HUES48 (cell line): ENCODE measurements around the gene TMEM220.
"Not testable (repeated sequence)": the region's sequence is repeated elsewhere in the genome, so short reads cannot be mapped to it uniquely, and the experiment has no call there.

Experiments
- H3K27ac ChIP-seq: one replicate; pipeline ENCODE4 v1.7.0; 2013; ENCODE audit warnings: low read depth, low read length, inconsistent platforms
- H3K27me3 ChIP-seq: 2 replicates; pipeline ENCODE4 v1.6.1; 2013; ENCODE audit warnings: mild to moderate bottlenecking, low read length; ENCODE audit not compliant: control insufficient read depth, insufficient read depth
- H3K36me3 ChIP-seq: 2 replicates; pipeline ENCODE4 v1.6.1; 2013; ENCODE audit warnings: low read length; ENCODE audit not compliant: control insufficient read depth, insufficient read depth
- H3K4me1 ChIP-seq: 2 replicates; pipeline ENCODE4 v1.6.1; 2013; ENCODE audit warnings: mild to moderate bottlenecking, low read length; ENCODE audit not compliant: control insufficient read depth, insufficient read depth
- H3K4me3 ChIP-seq: 2 replicates; pipeline ENCODE4 v1.5.1; 2013; ENCODE audit warnings: mild to moderate bottlenecking, low read depth, low read length
- H3K9ac ChIP-seq: 2 replicates; pipeline ENCODE4 v1.6.1; 2013; ENCODE audit warnings: mild to moderate bottlenecking, low read depth, low read length, moderate library complexity
- H3K9me3 ChIP-seq: 2 replicates; pipeline ENCODE4 v1.6.1; 2013; ENCODE audit warnings: low read length; ENCODE audit not compliant: control insufficient read depth, insufficient read depth

Gene TMEM220

DNA sequence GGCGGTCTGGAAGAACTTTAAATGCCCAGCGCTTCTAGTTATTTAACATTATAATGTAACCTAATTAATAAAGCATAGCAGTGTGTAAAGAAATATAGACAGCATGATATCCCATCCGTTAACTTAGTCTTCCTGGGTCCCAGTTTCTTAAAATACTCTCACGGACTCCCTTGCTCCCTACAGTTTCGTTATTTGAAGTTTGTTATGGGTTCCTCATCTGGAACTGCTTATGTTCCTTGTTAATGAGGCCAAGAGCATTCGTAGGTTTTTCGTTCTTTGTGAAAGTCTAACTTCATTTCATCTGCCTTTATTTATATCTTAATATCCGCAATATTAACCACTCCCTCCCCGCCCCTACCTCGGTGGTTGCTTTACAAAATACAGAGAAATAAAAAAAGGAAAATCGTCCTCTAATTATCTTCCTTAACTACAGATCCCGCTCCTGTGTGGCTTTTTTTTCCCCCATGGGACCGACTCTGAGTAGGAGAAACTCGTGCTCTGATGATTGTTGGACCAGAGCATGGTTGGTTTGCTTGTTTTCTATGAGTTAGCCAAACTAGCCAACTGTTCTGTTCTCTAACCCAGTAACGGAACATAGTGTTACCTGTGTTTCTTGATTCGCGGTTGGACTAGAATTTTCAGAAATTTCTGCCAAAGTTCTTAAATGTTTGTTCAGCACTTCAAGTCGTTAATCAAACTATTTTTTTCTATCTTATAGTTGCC, 31.6 kb downstream of the TMEM220 start:
- Histone ChIP-seq H3K27ac (peak overlapping the region; percentile 95), H3K9ac (peak overlapping the region; percentile 88), H3K9me3 (no peaks in the 10 kb centered on the region), H3K27me3 (no peaks in the 10 kb centered on the region), H3K4me1 (no peaks in the 10 kb centered on the region), H3K4me3 (peak overlapping the region; percentile 93), H3K36me3 (peaks cover 25% of the 10 kb centered on the region)

DNA sequence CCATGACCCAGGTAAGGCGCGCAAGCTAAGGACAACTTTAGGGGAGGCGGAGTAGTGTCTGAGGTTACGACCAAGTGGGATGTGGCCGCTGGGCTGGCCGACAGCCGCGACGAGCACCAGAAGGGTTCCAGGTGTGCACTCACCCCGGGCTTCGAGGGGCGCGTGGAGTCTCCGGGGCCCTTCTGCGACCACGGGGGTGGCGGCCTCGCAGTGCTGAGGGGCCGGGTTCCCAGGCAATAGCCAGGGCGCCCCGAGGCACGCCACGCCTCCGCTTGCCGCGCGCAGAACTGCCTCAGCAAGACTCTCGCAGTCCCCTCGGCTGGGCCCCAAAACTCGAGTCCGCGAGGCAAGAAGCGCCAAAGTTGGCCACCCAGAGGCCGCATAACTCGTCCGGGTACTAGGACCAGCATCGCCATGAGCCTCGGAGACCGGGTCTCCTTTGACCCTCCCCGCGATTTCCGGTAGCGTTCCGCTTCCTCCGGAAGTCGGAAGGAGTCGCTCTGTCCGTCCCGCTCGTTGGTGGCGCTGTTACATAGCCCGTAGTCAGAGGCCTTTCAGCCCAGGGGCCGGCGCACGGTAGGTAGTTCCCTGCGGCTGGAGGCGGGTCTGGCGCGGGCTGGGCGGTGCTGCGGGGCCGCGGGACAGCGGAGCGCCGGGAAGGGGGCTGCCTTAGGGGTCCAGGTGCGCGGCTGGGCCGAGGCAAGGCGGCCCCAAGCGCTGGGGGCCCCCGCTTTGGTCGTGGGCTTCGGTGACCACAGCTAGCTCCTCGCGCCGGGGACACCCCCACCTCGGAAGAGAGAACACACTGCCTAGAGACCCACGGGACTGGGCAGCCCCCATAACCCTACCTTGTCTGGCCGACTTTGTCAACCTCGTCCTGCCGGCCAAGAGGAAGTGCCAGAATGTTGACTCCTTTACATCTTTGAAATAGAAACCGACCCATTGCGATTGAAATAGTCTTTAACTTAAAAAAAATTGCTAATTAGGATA, 32.4 kb downstream of the TMEM220 start, which contains the start of the genes ADPRM and SCO1:
TSS of gene ADPRM (plus strand) at position 503 of the 990 bp plus-strand sequence. CDS start 7,333 bp downstream, outside the sequence.
TSS of gene SCO1 (minus strand) at position 442 of the 990 bp plus-strand sequence. CDS start at position 416, 26 bp downstream.
- H3K9ac ChIP-seq, result peak within 1 kb of the TSS; percentile 88
- H3K27me3 ChIP-seq, result no peaks in the 10 kb centered on the region
- H3K27ac ChIP-seq, result peak within 1 kb of the TSS; percentile 95
- H3K4me1 ChIP-seq, result no peaks in the 10 kb centered on the region
- peak within 1 kb of the TSS; percentile 93 for H3K4me3 ChIP-seq
- H3K36me3 ChIP-seq, result peaks cover 34% of the 10 kb centered on the region
- no peaks in the 10 kb centered on the region for H3K9me3 ChIP-seq

DNA sequence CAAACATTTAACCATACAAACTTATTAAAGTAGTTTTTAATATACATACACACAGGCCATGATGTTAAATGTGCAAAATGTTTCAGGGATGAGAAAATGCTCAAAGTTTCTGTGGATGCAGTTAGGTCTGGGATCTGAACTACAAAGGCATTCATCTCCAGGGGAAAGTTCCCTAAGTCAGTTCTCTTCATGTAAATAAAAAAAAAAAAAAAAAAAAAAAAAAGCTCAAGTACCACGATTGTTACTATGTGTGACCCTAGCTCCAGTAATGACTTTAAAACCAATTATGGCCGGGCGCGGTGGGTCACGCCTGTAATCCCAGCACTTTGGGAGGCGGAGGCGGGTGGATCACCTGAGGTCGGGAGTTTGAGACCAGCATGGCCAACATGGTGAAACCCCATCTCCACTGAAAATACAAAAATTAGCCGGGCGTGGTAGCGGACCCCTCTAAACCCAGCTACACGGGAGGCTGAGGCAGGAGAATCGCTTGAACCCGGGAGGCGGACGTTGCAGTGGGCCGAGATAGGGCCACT, 33.9 kb downstream of the TMEM220 start:
- H3K27ac ChIP-seq, H3K4me1 ChIP-seq, H3K9ac ChIP-seq, H3K9me3 ChIP-seq, H3K27me3 ChIP-seq: not testable (repeated sequence)
- peaks cover 48% of the 10 kb centered on the region for H3K36me3 ChIP-seq
- H3K4me3 ChIP-seq, result peak overlapping the region; percentile 93

DNA sequence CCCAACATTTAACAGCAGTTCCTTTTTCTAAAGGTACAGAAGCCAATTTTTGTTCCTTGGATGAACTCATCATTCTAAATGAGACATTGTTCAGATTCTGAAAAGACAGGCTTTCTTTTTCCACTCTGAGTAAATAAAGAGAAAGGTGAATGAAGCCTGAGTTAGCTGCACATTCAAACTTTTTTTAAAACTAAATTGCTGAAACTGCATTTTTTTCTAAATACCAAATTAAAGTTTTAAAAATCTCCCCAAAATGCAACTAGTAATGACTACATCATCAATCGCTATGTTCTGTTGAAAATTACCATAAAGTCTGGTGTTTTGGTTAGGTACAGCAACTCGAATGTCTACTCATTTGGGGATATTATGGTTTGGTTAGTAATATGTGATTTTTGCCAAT, 42.3 kb downstream of the TMEM220 start:
- Histone ChIP-seq H3K4me3 (no peak overlapping the region), H3K9me3 (no peaks in the 10 kb centered on the region), H3K36me3 (peaks cover 97% of the 10 kb centered on the region), H3K9ac (no peak overlapping the region), H3K27ac (no peak overlapping the region), H3K4me1 (no peaks in the 10 kb centered on the region), H3K27me3 (no peaks in the 10 kb centered on the region)

DNA sequence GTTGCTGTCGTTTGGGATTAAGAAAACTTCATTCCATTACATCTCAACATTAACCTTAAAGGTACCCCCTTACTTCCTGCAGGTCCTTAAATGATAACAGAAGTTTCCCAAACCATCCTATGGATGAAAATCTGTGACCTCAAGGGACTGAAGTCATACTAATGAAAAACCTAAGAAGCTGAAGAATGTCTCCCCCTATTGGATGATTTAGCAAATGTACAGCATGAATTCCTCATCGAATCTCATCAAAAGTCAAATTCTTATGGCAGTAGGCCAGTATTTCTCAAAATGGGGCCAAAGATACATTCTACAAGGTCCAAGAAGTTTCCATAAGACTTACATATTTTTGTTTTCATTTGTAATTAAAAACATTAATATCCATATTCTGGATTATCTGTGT, 46.0 kb downstream of the TMEM220 start:
- Histone ChIP-seq H3K4me1 (no peaks in the 10 kb centered on the region), H3K9ac (no peak overlapping the region), H3K4me3 (no peak overlapping the region), H3K27ac (no peak overlapping the region), H3K36me3 (peaks cover 95% of the 10 kb centered on the region), H3K9me3 (no peaks in the 10 kb centered on the region), H3K27me3 (no peaks in the 10 kb centered on the region)

DNA sequence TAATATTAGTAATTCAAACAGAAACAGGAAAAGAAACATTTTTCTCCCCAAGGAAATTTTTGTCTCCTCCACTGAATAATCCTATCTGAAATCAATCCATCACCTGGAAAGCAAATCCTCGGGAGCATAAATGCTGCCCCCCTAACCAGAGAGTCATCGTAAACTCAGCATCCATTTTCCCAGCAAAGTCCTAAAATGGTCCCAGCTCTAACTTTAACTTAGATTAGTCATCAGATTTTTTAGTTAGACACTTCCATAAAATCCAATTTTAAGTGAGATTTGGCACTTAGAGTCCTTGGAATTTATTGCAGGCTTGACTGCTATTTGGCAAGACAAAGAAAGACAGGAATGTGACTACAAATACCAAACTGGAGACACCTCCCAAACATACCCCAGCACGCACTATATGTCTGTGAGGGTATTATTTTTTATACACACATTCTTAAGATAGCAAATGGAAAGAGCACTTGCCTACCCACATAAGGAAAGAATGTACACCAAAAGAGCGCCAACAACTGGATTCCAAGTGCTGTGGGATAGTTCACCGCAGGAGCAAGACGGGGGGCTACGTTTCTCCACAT, 47.9 kb downstream of the TMEM220 start:
- Histone ChIP-seq H3K4me3 (no peak overlapping the region), H3K4me1 (no peaks in the 10 kb centered on the region), H3K36me3 (peaks cover 93% of the 10 kb centered on the region), H3K9ac (no peak overlapping the region), H3K27me3 (no peaks in the 10 kb centered on the region), H3K27ac (no peak overlapping the region), H3K9me3 (no peaks in the 10 kb centered on the region)

DNA sequence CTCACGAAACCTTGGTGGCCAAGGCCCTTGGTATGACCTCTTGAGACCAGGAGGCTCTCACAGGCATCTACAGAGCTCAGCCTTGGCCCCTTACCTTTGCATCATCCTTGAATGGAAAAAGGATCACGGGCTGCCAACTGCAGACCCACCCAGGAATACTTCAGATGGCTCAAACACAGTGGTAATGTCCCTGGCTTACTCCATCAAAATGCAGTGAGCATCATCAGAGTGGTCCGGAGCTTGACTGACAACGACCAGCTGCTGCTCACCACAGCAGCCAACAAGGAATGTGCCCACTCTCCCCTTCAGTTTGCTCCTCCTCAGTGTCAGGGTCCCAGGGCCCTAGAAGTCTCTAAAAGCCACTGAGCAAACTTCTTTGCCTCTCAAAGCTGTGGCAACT, 55.1 kb downstream of the TMEM220 start:
- no peaks in the 10 kb centered on the region for H3K9me3 ChIP-seq
- H3K27ac ChIP-seq, result no peak overlapping the region
- peaks cover 51% of the 10 kb centered on the region for H3K36me3 ChIP-seq
- no peaks in the 10 kb centered on the region for H3K27me3 ChIP-seq
- H3K9ac ChIP-seq, result no peak overlapping the region
- H3K4me3 ChIP-seq, result no peak overlapping the region
- H3K4me1 ChIP-seq, result no peaks in the 10 kb centered on the region

DNA sequence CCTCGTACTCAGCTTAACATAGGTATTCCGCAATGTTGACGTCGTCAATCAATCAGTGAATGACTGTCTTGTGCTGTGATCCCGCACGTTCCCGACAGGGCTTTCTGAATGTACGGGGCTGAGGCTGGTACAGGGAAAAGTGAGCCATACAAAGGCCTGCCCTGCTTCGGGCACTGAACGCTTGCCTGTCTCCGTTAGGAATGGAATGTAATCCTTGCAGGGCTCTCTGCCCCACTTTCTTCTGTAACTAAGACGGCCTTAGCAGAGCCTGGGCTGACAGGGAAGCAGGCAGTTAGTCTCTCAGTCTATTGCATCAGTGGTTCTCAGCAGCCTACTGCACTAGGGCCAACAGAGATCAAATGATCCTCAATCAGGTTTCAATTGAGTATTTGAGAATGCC, 56.5 kb downstream of the TMEM220 start:
- Histone ChIP-seq H3K27me3 (no peaks in the 10 kb centered on the region), H3K27ac (no peak overlapping the region)

DNA sequence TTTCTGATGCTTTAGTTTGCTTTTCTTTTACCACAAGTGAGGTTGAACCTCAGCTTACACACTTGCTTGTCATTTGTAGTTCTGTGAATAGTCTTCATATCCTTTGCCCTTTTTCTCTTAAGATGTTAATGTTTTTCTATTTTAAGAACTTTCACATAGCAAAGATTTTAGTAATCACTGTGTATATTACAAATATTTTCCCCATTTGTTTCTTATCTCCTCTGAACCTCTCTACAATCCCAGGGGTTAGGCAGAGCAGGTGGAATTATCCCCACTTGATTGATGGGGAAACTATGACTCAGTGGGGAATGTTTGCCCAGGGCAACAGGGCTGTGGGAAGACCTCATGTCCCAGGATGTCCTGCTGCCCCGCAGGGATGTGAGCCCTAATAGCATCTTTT, 61.0 kb downstream of the TMEM220 start:
- Histone ChIP-seq H3K36me3 (peaks cover 3% of the 10 kb centered on the region; the same call in 1 of the 2 replicates), H3K9me3 (no peaks in the 10 kb centered on the region), H3K4me1 (no peaks in the 10 kb centered on the region), H3K9ac (no peak overlapping the region), H3K27me3 (no peaks in the 10 kb centered on the region), H3K4me3 (no peak overlapping the region), H3K27ac (no peak overlapping the region)

More for the DNA sequence above, 56.5 kb downstream of the TMEM220 start:
- H3K36me3 ChIP-seq, result peaks cover 37% of the 10 kb centered on the region
- no peak overlapping the region for H3K9ac ChIP-seq
- H3K4me3 ChIP-seq, result no peak overlapping the region
- no peaks in the 10 kb centered on the region for H3K4me1 ChIP-seq
- no peaks in the 10 kb centered on the region for H3K9me3 ChIP-seq

DNA sequence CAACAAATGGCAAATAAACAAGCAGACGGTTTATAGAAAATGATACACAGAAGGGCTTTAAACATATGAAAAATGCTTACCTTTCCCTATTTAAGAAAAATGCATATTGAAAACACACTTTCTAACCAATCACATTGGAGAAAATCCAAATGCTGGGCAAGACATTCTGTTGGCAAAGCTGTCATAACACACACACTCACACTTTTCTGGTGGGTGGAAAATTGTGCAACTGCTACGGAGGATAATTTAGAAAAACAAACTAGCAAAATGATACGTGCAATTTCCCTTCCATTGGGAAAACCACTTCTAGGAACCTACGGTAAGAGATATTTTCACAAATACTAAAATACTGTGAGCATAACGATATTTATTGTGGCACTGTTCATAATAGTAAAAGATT, 62.9 kb downstream of the TMEM220 start:
- Histone ChIP-seq H3K27ac (no peak overlapping the region), H3K4me1 (no peaks in the 10 kb centered on the region), H3K36me3 (no peaks in the 10 kb centered on the region), H3K9ac (no peak overlapping the region), H3K9me3 (no peaks in the 10 kb centered on the region), H3K4me3 (no peak overlapping the region), H3K27me3 (no peaks in the 10 kb centered on the region)
